PFSK-1 (cell line): Measurements from ENCODE around the gene PYM1.

ENCODE experiments used
- FOXP2 ChIP-seq: optimal IDR thresholded peaks from 2 replicates; pipeline ENCODE3; 2011; ENCODE audit warnings: borderline replicate concordance, control low read depth, inconsistent platforms; ENCODE audit not compliant: insufficient read depth; ENCODE audit errors: extremely low read length, extremely low read depth
- POLR2AphosphoS5 ChIP-seq: IDR thresholded peaks from 2 replicates; pipeline ENCODE4 v1.6.1; 2012; ENCODE audit warnings: low read depth, mild to moderate bottlenecking, control low read depth, low read length, moderate library complexity
- REST ChIP-seq, 2 experiments: IDR thresholded peaks; 2 replicates each; pipeline versions ENCODE4 v1.6.1 to v1.8.0; 2011 to 2012; ENCODE audit warnings: low read depth in 2 of 2, low read length in 2 of 2, control low read depth in 1 of 2, inconsistent platforms in 1 of 2, mild to moderate bottlenecking in 1 of 2, moderate library complexity in 1 of 2; ENCODE audit not compliant: insufficient read depth in 1 of 2
- SIN3A ChIP-seq: IDR thresholded peaks from 2 replicates; pipeline ENCODE4 v1.6.1; 2012; ENCODE audit warnings: mild to moderate bottlenecking, low read length, moderate library complexity, borderline replicate concordance; ENCODE audit not compliant: insufficient read depth
- TAF1 ChIP-seq: IDR thresholded peaks from 2 replicates; pipeline ENCODE4 v1.6.1; 2012; ENCODE audit warnings: low read length, control low read depth, borderline replicate concordance; ENCODE audit not compliant: insufficient read depth

Gene PYM1

GRCh38 chr12:55915482-55915859 lies 12.2 kb downstream of the PYM1 start:
- TF ChIP-seq REST (IDR thresholded peaks at IDR 0.05; ENCODE audit: insufficient read depth in 1 of 2, low read depth in 2 of 2, low read length in 2 of 2) (no peak), TAF1 (no peak), POLR2AphosphoS5 (no peak), FOXP2 (no peak)

- TF ChIP-seq TAF1 (no peak), REST (IDR thresholded peaks at IDR 0.05; ENCODE audit: insufficient read depth in 1 of 2, low read depth in 2 of 2, low read length in 2 of 2) (no peak), FOXP2 (no peak)
Measured at GRCh38 chr12:55912908-55913307, 14.8 kb downstream of the PYM1 start.

GRCh38 chr12:55909513-55909884 lies 18.2 kb downstream of the PYM1 start:
- TF ChIP-seq REST (IDR thresholded peaks at IDR 0.05; ENCODE audit: insufficient read depth in 1 of 2, low read depth in 2 of 2, low read length in 2 of 2) (no peak), FOXP2 (no peak), POLR2AphosphoS5 (no peak), SIN3A (no peak), TAF1 (no peak)

GRCh38 chr12:55908726-55909512 lies 18.8 kb downstream of the PYM1 start:
- no peak for TF ChIP-seq REST (IDR thresholded peaks at IDR 0.05; ENCODE audit: insufficient read depth in 1 of 2, low read depth in 2 of 2, low read length in 2 of 2)
- TF ChIP-seq TAF1, result no peak
- no peak for TF ChIP-seq POLR2AphosphoS5
- TF ChIP-seq SIN3A, result no peak

- TF ChIP-seq REST (IDR thresholded peaks at IDR 0.05; ENCODE audit: insufficient read depth in 1 of 2, low read depth in 2 of 2, low read length in 2 of 2) (no peak), FOXP2 (no peak), SIN3A (no peak), POLR2AphosphoS5 (no peak), TAF1 (no peak)
Measured at GRCh38 chr12:55906056-55906455, 21.6 kb downstream of the PYM1 start.
